KMS-11 (cell line): ENCODE data around the gene CDK2AP2.

Experiments used
- H2AFZ ChIP-seq: fragments of 200-600 bp; sonication (generic); 2 replicates; pipeline ENCODE4 v1.6.1; 2016; ENCODE audit warnings: antibody characterized with exemption, mixed run types, low read depth
- H3K27ac ChIP-seq: fragments of 200-600 bp; sonication (generic); 2 replicates; pipeline ENCODE4 v1.6.1; 2016; ENCODE audit warnings: mild to moderate bottlenecking, mixed run types
- H3K27me3 ChIP-seq: fragments of 200-600 bp; sonication (generic); 2 replicates; pipeline ENCODE4 v1.6.1; 2017; ENCODE audit warnings: mild to moderate bottlenecking, low read depth, mixed run types, moderate library complexity; ENCODE audit not compliant: insufficient read depth
- H3K36me3 ChIP-seq: fragments of 200-600 bp; sonication (generic); 2 replicates; pipeline ENCODE4 v1.6.1; 2017; ENCODE audit warnings: mild to moderate bottlenecking, mixed run types; ENCODE audit not compliant: insufficient read depth
- H3K4me1 ChIP-seq: fragments of 200-600 bp; sonication (generic); 2 replicates; pipeline ENCODE4 v1.6.1; 2016; ENCODE audit warnings: mild to moderate bottlenecking, low read depth, mixed run types; ENCODE audit not compliant: poor library complexity, severe bottlenecking
- H3K4me2 ChIP-seq: fragments of 200-600 bp; sonication (generic); 2 replicates; pipeline ENCODE4 v1.7.0; 2016; ENCODE audit warnings: mild to moderate bottlenecking, mixed run types
- H3K4me3 ChIP-seq: fragments of 200-600 bp; sonication (generic); IDR thresholded peaks from 2 replicates; pipeline ENCODE4 v1.6.1; 2017; ENCODE audit warnings: low read depth, low read length, mixed read lengths; ENCODE audit not compliant: insufficient read depth
- H3K79me2 ChIP-seq: fragments of 200-600 bp; sonication (generic); 2 replicates; pipeline ENCODE4 v1.6.1; 2016; ENCODE audit warnings: low read depth, mixed run types; ENCODE audit not compliant: insufficient read depth
- H3K9ac ChIP-seq: fragments of 200-600 bp; sonication (generic); 2 replicates; pipeline ENCODE4 v1.6.1; 2016; ENCODE audit warnings: mild to moderate bottlenecking, mixed run types
- H4K20me1 ChIP-seq: fragments of 200-600 bp; sonication (generic); 2 replicates; pipeline ENCODE4 v1.6.1; 2016; ENCODE audit warnings: mild to moderate bottlenecking, mixed run types; ENCODE audit not compliant: insufficient read depth
- TF ChIP-seq, protein P1 (sequence below): fragments of 200-600 bp; sonication (generic); conservative IDR thresholded peaks from 2 replicates; pipeline ENCODE4 v1.6.1; 2017; ENCODE audit warnings: low read depth, mild to moderate bottlenecking, antibody characterized with exemption, low read length, moderate library complexity, mixed read lengths

Gene CDK2AP2

GRCh38 chr11:67500831-67501715, 6.9 kb downstream of the CDK2AP2 start:
- no peaks in the 10 kb centered on the region for H4K20me1 ChIP-seq
- no peaks in the 10 kb centered on the region for H3K79me2 ChIP-seq
- no peaks in the 10 kb centered on the region for H3K27me3 ChIP-seq
- peaks cover 13% of the 10 kb centered on the region for H3K4me1 ChIP-seq
- no peak overlapping the region for H2AFZ ChIP-seq
- no peaks in the 10 kb centered on the region for H3K36me3 ChIP-seq
- H3K4me3 ChIP-seq, result no peak overlapping the region
- TF ChIP-seq, protein P1, sequence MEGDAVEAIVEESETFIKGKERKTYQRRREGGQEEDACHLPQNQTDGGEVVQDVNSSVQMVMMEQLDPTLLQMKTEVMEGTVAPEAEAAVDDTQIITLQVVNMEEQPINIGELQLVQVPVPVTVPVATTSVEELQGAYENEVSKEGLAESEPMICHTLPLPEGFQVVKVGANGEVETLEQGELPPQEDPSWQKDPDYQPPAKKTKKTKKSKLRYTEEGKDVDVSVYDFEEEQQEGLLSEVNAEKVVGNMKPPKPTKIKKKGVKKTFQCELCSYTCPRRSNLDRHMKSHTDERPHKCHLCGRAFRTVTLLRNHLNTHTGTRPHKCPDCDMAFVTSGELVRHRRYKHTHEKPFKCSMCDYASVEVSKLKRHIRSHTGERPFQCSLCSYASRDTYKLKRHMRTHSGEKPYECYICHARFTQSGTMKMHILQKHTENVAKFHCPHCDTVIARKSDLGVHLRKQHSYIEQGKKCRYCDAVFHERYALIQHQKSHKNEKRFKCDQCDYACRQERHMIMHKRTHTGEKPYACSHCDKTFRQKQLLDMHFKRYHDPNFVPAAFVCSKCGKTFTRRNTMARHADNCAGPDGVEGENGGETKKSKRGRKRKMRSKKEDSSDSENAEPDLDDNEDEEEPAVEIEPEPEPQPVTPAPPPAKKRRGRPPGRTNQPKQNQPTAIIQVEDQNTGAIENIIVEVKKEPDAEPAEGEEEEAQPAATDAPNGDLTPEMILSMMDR, result no peak
- H3K9ac ChIP-seq, result no peak overlapping the region
- no peak overlapping the region for H3K27ac ChIP-seq
- no peak overlapping the region for H3K4me2 ChIP-seq

- Histone ChIP-seq H3K27me3 (no peaks in the 10 kb centered on the region), H3K9ac (no peak overlapping the region), H2AFZ (no peak overlapping the region), H4K20me1 (no peaks in the 10 kb centered on the region), H3K79me2 (no peaks in the 10 kb centered on the region), H3K27ac (no peak overlapping the region), H3K4me3 (no peak overlapping the region), H3K4me2 (no peak overlapping the region), H3K4me1 (peaks cover 7% of the 10 kb centered on the region), H3K36me3 (no peaks in the 10 kb centered on the region)
- TF ChIP-seq, protein P1, result no peak
Measured at GRCh38 chr11:67500484-67500821, 7.5 kb downstream of the CDK2AP2 start.

DNA sequence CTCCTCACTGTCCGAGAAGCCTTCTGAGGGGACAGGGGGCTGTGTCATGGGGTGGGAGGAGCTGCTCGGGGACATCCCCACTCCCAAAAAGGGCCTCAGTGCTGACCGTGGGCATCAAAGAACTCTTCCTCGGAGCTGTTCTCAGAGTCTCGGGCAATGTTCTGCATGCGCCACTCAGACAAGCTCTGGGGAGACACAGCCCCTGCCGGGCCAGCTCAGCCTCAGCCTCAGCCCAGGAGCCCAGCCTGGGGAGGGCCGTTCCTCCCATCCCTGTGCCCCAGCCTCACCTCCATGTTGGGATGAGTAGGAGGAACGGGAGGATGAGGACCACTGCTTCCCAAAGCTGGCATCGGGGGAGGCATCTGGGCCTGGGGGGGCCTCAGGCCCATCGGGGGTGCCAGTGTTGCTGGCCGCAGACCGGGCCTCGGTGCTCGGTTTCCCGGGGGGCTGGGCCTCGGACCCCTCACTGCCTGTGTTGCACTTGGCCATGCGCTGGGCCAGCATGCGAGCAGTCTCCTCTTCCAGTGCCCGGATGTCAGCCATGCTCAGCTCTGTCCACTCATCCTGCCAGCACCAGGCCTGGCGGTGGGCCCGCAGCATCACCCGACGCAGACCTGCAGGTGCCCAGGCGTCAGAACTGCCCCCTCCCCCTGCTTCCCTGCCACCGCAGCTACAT, 8.0 kb downstream of the CDK2AP2 start:
- Histone ChIP-seq H3K27me3 (no peaks in the 10 kb centered on the region), H3K4me3 (no peak overlapping the region), H3K27ac (no peak overlapping the region), H3K36me3 (no peaks in the 10 kb centered on the region), H3K9ac (no peak overlapping the region), H2AFZ (no peak overlapping the region), H3K4me2 (no peak overlapping the region), H3K4me1 (peaks cover 5% of the 10 kb centered on the region), H4K20me1 (no peaks in the 10 kb centered on the region), H3K79me2 (no peaks in the 10 kb centered on the region)
- TF ChIP-seq, protein P1, result no peak

- no peaks in the 10 kb centered on the region for H3K79me2 ChIP-seq
- no peak overlapping the region for H3K9ac ChIP-seq
- H3K36me3 ChIP-seq, result no peaks in the 10 kb centered on the region
- H3K4me2 ChIP-seq, result no peak overlapping the region
- TF ChIP-seq, protein P1, result no peak
- no peak overlapping the region for H2AFZ ChIP-seq
- no peak overlapping the region for H3K4me3 ChIP-seq
- H3K27me3 ChIP-seq, result no peaks in the 10 kb centered on the region
- peaks cover under 1% of the 10 kb centered on the region for H3K4me1 ChIP-seq
- H4K20me1 ChIP-seq, result no peaks in the 10 kb centered on the region
- H3K27ac ChIP-seq, result no peak overlapping the region
Measured at GRCh38 chr11:67498544-67498972, 9.4 kb downstream of the CDK2AP2 start.
